MM.1S (cell line): ENCODE results near the gene COL6A3.

Source experiments
- CTCF ChIP-seq: fragments of 300-600 bp; sonication (generic); IDR thresholded peaks from 2 replicates; pipeline ENCODE4 v1.5.1; 2016; ENCODE audit warnings: antibody characterized with exemption, low read length, mixed read lengths
- EZH2 ChIP-seq: fragments of 300-600 bp; sonication (generic); optimal IDR thresholded peaks from 2 replicates; pipeline ENCODE3; 2017; ENCODE audit warnings: low read depth, mild to moderate bottlenecking, antibody characterized with exemption, low read length, mixed read lengths
- EZH2phosphoT487 ChIP-seq: fragments of 300-600 bp; sonication (generic); IDR thresholded peaks from 2 replicates; pipeline ENCODE4 v1.6.1; 2018; ENCODE audit warnings: antibody characterized with exemption, low read length

DNA sequence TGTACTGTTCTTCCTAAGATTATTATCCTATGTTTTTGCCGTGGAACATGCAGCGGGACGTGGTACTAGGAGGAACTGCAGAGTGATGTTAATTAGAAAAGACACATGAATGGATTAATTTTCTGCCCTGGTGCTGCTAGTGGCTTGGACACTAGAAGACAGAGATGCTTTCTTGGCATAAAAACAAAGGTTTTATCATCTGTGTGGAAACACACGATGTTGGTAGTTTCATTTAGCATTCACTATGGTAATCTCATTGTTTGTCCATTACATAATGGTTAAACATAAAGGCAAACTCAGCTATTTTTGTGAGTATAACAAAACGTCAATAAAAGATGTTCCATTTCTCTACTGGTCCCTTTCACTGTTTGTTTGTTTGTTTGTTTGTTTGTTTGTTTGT is 22.8 kb downstream of the COL6A3 start:
- no peak for TF ChIP-seq CTCF
- TF ChIP-seq EZH2, result no peak
- TF ChIP-seq EZH2phosphoT487, result no peak
